ENCODE measurements around the gene NEGR1.

Gene NEGR1

DNA sequence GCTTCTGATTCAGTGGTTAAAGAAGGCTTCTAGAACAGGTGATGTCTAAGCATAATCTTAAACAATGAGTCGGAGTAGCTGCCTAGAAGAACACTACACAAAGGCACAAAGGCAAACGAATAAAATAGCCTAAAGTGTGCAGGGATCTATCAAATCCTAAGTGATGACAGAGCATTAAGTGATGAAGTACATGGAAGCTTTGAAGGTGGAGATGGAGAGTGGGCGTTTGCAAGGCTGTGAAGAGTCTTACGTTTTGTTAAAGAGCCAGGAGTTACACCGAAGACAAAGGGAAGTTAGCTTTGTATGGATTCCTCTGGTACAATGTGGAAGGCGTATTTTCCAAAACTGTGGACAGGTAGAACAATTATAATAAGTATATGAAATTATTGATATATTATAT, 270.6 kb downstream of the NEGR1 start:
- H3K27ac ChIP-seq = no peak overlapping the region
- no peak for TF ChIP-seq ZFX (IDR thresholded peaks at IDR 0.05; ENCODE audit: borderline replicate concordance)
- TF ChIP-seq, protein P1, sequence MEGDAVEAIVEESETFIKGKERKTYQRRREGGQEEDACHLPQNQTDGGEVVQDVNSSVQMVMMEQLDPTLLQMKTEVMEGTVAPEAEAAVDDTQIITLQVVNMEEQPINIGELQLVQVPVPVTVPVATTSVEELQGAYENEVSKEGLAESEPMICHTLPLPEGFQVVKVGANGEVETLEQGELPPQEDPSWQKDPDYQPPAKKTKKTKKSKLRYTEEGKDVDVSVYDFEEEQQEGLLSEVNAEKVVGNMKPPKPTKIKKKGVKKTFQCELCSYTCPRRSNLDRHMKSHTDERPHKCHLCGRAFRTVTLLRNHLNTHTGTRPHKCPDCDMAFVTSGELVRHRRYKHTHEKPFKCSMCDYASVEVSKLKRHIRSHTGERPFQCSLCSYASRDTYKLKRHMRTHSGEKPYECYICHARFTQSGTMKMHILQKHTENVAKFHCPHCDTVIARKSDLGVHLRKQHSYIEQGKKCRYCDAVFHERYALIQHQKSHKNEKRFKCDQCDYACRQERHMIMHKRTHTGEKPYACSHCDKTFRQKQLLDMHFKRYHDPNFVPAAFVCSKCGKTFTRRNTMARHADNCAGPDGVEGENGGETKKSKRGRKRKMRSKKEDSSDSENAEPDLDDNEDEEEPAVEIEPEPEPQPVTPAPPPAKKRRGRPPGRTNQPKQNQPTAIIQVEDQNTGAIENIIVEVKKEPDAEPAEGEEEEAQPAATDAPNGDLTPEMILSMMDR (IDR thresholded peaks at IDR 0.05) = no peak

DNA sequence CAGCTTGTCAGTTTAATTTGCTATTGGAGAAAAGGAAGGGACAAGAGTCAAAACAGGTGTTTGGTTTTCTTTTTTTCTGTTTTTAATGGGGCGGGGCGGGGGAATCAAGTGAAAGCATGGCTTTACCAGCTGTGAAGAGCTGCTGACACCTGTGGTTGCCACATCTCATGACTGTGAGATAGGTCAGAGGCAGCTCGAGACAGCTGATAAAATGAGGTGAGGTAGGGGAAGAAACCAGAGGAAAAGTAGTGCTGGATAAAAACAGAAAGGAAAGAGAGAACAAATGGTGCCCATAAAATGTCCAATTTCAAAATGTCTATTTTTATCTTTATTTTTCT, 272.3 kb downstream of the NEGR1 start:
- no peak for TF ChIP-seq ZFX (IDR thresholded peaks at IDR 0.05; ENCODE audit: borderline replicate concordance)
- TF ChIP-seq, protein P1 (IDR thresholded peaks at IDR 0.05) = no peak
- no peak overlapping the region for H3K27ac ChIP-seq

DNA sequence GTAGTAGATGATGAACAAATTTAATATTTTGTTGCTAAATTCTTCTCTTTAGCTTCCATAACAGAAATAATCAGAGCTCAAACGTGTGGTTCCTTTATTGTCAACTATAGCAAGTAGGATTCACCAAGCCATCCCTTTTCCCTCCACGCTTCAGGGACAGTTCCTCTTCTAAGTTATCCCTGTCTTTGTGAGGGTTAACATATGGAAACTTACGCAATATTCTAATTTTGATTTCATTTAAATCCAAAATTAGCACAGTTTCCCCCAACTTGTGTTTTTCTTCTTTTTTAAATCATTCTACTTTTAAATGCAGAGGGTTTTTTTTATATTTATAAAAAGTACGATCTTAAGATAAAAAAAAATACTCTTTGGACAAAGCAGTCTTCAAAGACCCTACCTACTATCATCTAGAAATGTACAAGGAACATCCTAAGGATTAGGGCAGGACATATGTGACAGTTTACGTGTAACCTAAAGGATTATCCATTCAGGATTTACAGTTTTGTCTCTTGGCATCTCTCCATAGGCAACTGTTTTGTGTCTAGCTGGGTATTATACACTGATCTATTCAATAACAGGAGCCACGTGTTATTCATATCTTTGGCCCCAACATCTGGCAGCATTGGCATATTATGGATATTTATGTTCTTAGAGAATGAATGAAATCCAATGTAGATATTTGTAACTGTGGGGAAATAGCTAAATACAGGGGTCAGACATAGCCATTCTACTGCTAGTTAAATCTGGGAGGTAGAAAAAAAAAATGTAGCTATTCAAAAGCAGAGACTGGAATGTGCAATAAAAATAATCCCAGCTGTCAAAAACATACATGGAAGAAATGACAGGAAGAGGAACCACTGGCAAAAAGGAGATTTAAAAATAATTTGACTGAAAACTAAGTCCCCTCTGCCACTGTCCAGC, 272.9 kb downstream of the NEGR1 start:
- H3K27ac ChIP-seq = no peak overlapping the region
- TF ChIP-seq, protein P1 (IDR thresholded peaks at IDR 0.05) = no peak

DNA sequence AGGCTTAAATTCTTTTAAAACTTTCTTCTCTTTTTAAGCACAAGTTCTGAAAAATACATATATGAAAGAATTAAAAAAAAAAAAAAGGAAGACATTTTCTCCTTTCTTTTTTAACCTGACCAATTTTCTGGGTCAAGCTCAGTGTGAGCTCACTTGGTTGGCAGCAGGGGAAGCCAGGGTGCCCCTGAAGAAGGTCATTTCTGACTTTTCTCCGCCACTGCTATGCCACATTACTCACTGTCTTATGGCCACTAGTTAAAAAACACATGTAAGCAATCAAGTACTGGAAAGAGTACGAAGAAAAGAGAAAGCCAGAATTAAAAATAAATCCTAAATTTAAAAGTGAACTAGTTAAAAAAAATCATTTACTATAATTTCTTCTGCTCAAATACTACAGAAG, 275.0 kb downstream of the NEGR1 start:
- TF ChIP-seq ZFX (IDR thresholded peaks at IDR 0.05; ENCODE audit: borderline replicate concordance) = no peak
- TF ChIP-seq, protein P1 (IDR thresholded peaks at IDR 0.05) = no peak
- H3K27ac ChIP-seq = no peak overlapping the region

DNA sequence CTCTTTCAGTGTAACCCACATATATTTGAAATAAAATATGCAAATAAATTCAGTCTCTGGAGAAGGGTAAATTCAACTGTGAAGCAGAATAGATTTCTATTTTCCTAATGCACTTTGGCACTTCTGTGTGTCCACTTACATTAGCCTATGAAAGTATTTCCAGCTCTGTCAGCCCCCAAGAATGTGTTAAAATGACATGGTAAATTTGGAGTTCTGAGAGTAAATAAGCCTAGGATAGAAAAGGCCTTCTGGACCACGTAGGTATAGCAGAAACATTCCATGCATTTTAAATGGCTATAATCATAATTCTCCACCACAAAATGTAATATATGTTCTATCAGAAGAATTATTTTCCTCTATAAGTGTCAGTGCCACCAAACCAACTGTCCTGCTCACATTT, 276.2 kb downstream of the NEGR1 start:
- H3K27ac ChIP-seq = no peak overlapping the region
- no peak for TF ChIP-seq ZFX (IDR thresholded peaks at IDR 0.05; ENCODE audit: borderline replicate concordance)
- TF ChIP-seq, protein P1 (IDR thresholded peaks at IDR 0.05) = no peak

DNA sequence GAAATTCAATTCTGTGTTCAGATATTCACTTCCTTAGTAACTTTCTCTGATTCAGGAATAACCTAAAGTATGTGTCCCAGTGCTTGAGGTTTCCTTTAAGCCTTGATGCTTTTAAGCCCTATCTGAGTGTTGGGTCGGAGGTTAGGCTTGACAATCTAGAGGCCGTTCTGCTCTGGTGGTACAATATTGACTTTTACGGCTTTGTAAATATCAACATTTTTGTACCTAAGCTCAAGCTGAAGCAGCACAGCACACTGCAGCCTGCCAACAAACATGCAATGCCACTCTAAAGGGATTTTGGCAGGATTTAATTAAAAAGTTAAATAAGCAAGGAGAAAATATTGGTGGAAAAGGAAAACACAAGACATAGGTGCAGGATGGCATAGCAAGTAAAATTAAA, 279.2 kb downstream of the NEGR1 start:
- TF ChIP-seq ZFX (IDR thresholded peaks at IDR 0.05; ENCODE audit: borderline replicate concordance) = no peak
- TF ChIP-seq, protein P1 (IDR thresholded peaks at IDR 0.05) = no peak
- peak overlapping the region; percentile 46 for H3K27ac ChIP-seq

DNA sequence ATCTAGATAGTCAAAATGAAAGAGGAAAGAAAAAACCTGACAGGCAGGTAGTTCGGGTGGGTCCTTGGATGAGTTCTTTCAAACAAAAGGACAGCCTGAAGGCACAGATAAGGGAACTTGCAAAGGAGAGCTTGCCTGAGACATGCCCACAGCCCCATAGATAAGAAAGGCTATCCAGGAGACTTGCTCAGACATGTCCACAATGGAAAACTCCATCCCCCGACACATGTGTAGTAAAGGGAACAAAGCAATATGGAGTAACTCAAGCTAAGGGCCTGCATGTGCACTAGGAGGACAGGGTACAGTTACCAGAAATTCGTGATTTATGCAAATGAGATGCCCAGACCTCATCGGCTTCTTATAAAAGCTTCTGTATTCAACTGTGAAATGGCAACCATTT, 281.5 kb downstream of the NEGR1 start:
- no peak for TF ChIP-seq ZFX (IDR thresholded peaks at IDR 0.05; ENCODE audit: borderline replicate concordance)
- TF ChIP-seq, protein P1 (IDR thresholded peaks at IDR 0.05) = no peak
- H3K27ac ChIP-seq = peak overlapping the region; percentile 51

Measured in 22Rv1 (cell line).